Kidney (tissue), 14 donors: ENCODE measurements around the gene ZPBP2. TPM values are rescaled to one million over a fixed set of nuclear protein-coding genes. Genes with fewer than 3 reads are reported as not detected.

Experiments
- DNase-seq, 5 donors: peaks; one replicate each; pipeline ENCODE4 v3.0.0-alpha.2; 2013 to 2020
- FAIRE-seq: peaks from 2 replicates; lab custom pipeline; 2012; peaks lifted over from hg19 to GRCh38; lab: Jason Lieb, UNC
- H3K27ac ChIP-seq, 2 donors: one replicate each; pipeline ENCODE4 v1.7.0; 2013; ENCODE audit warnings: low read depth in 2 of 2, low read length in 2 of 2, inconsistent platforms in 1 of 2
- H3K27me3 ChIP-seq: one replicate; pipeline ENCODE4 v1.7.1; 2013; ENCODE audit warnings: low read length, inconsistent platforms; ENCODE audit not compliant: control insufficient read depth, insufficient read depth
- H3K36me3 ChIP-seq, 3 donors: one replicate each; pipeline versions ENCODE4 v1.7.0 to v1.7.1; 2013; ENCODE audit warnings: low read length in 3 of 3, control low read depth in 1 of 3, inconsistent platforms in 1 of 3; ENCODE audit not compliant: insufficient read depth in 3 of 3, control insufficient read depth in 2 of 3
- H3K4me1 ChIP-seq, 3 donors: one replicate each; pipeline versions ENCODE4 v1.7.0 to v1.7.1; 2013; ENCODE audit warnings: low read length in 3 of 3, inconsistent platforms in 1 of 3, low read depth in 1 of 3; ENCODE audit not compliant: control insufficient read depth in 2 of 3, insufficient read depth in 2 of 3
- H3K4me3 ChIP-seq, 3 donors: one replicate each; pipeline versions ENCODE4 v1.7.0 to v1.8.1; 2013; ENCODE audit warnings: low read length in 3 of 3, control low read depth in 1 of 3, inconsistent platforms in 1 of 3
- H3K9ac ChIP-seq, 3 donors: one replicate each; pipeline versions ENCODE4 v1.7.0 to v1.7.1; 2013; ENCODE audit warnings: low read length in 3 of 3, control low read depth in 1 of 3, inconsistent platforms in 1 of 3
- H3K9me3 ChIP-seq, 3 donors: one replicate each; pipeline versions ENCODE4 v1.7.0 to v1.7.1; 2013; ENCODE audit warnings: low read length in 3 of 3, control low read depth in 1 of 3, inconsistent platforms in 1 of 3; ENCODE audit not compliant: control insufficient read depth in 2 of 3, insufficient read depth in 1 of 3
- intact Hi-C: fragments of 100-400 bp; cut with DNase I; formaldehyde crosslinking; loops from one replicate; pipeline ENCODE4 v1.11.1; 2022
- polyA plus RNA-seq: library from polyadenylated mRNA; stranded (reverse); fragments of 350-450 nt; fragmentation: Illumina TruSeq; extraction: RNeasy Lipid Tissue Mini Kit (QIAGEN cat#74804); gene quantifications from one replicate; pipeline ENCODE4 v1.2.3, GENCODE V29; 2014; ENCODE audit warnings: low read depth, low replicate concordance; ENCODE audit not compliant: insufficient read depth
- total RNA-seq: library from RNA; stranded (reverse); fragmentation: NEBNext Ultra II Directional; extraction: Animal tissue kit (Norgen Biotek cat#: 25700); gene quantifications from one replicate; pipeline ENCODE4 v1.2.1, GENCODE V29; 2021
- TF ChIP-seq, protein P1 (sequence below): IDR thresholded peaks from 3 replicates; pipeline ENCODE4 v1.5.1; 2012; ENCODE audit warnings: mild to moderate bottlenecking, moderate library complexity, borderline replicate concordance; ENCODE audit not compliant: insufficient read depth; ENCODE audit errors: extremely low read depth
- donor health status: control.
- donor health status: control.
- donor health status: control.
- donor health status: control.
- donor health status: control.
- donor health status: DM: yes; HTN: yes; CAD: no.
- donor health status: Normal renal cell carcinoma (clear cell type).

ZPBP2 gene
- total and polyA plus RNA-seq, 2 donors from 2014 or later: not detected

DNA sequence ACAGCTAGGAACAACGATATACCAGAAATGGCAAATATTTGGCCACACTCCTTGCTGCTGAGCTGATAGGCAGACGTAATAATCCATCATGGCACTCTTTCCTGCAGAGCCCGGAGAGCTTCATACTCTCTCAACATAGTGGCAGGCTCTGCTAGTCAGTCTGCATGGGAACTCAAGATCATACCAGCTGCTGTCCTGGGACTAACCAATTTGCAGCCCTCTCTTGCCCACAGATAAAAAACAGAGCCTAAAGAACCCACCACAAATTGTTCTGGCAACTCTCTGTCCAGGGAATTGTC is 36.9 kb downstream of the ZPBP2 start:
- no peak for FAIRE-seq
- Histone ChIP-seq H3K36me3 (peaks cover 0 to 3% (median 0%) of the 10 kb centered on the region in 3 donors), H3K27ac (no peak overlapping the region), H3K4me1 (no peaks in the 10 kb centered on the region), H3K9ac (no peak overlapping the region), H3K27me3 (no peaks in the 10 kb centered on the region), H3K4me3 (no peak overlapping the region), H3K9me3 (no peaks in the 10 kb centered on the region)
- intact Hi-C loops: no loop called here
- DNase-seq: no peak
- TF ChIP-seq, protein P1, sequence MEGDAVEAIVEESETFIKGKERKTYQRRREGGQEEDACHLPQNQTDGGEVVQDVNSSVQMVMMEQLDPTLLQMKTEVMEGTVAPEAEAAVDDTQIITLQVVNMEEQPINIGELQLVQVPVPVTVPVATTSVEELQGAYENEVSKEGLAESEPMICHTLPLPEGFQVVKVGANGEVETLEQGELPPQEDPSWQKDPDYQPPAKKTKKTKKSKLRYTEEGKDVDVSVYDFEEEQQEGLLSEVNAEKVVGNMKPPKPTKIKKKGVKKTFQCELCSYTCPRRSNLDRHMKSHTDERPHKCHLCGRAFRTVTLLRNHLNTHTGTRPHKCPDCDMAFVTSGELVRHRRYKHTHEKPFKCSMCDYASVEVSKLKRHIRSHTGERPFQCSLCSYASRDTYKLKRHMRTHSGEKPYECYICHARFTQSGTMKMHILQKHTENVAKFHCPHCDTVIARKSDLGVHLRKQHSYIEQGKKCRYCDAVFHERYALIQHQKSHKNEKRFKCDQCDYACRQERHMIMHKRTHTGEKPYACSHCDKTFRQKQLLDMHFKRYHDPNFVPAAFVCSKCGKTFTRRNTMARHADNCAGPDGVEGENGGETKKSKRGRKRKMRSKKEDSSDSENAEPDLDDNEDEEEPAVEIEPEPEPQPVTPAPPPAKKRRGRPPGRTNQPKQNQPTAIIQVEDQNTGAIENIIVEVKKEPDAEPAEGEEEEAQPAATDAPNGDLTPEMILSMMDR: no peak

- H3K9me3 ChIP-seq: no peaks in the 10 kb centered on the region
- intact Hi-C loops: no loop called here
- H3K27me3 ChIP-seq: no peaks in the 10 kb centered on the region
- DNase-seq (no peak), FAIRE-seq (no peak)
- TF ChIP-seq, protein P1: no peak
- no peaks in the 10 kb centered on the region for H3K4me1 ChIP-seq
- no peak overlapping the region for H3K4me3 ChIP-seq
- H3K9ac ChIP-seq: no peak overlapping the region
- no peaks in the 10 kb centered on the region for H3K36me3 ChIP-seq
- no peak overlapping the region for H3K27ac ChIP-seq
Measured at GRCh38 chr17:39908789-39909352, 40.9 kb downstream of the ZPBP2 start.

GRCh38 chr17:39913989-39914388 is 46.0 kb downstream of the ZPBP2 start:
- no peak for FAIRE-seq
- no peak for DNase-seq
- TF ChIP-seq, protein P1: no peak
- no peaks in the 10 kb centered on the region for H3K4me1 ChIP-seq
- H3K27ac ChIP-seq: no peak overlapping the region
- H3K9me3 ChIP-seq: no peaks in the 10 kb centered on the region
- H3K36me3 ChIP-seq: no peaks in the 10 kb centered on the region
- no peaks in the 10 kb centered on the region for H3K27me3 ChIP-seq
- no peak overlapping the region for H3K9ac ChIP-seq
- no peak overlapping the region for H3K4me3 ChIP-seq
- intact Hi-C loops: no loop called here

- Histone ChIP-seq H3K4me1 (no peaks in the 10 kb centered on the region), H3K27me3 (no peaks in the 10 kb centered on the region), H3K4me3 (no peak overlapping the region), H3K27ac (no peak overlapping the region), H3K36me3 (peaks cover 0 to 4% (median 2%) of the 10 kb centered on the region in 3 donors), H3K9me3 (no peaks in the 10 kb centered on the region), H3K9ac (no peak overlapping the region)
- intact Hi-C loops: no loop called here
- FAIRE-seq (no peak), DNase-seq (peak in 1 of 5 donors; percentile 27)
- TF ChIP-seq, protein P1: no peak
Measured at GRCh38 chr17:39915559-39915958, 47.6 kb downstream of the ZPBP2 start.
